ENCODE data around the gene MYO9B. TPM values are rescaled to one million over a fixed set of nuclear protein-coding genes. Genes with fewer than 3 reads are reported as not detected.

The MYO9B gene
- total and polyA plus RNA-seq, 2 of the 13 experiments (the other 11 are each of a cell fraction or from before 2014, with no cell fraction given), result 18.0 to 18.3 TPM

DNA sequence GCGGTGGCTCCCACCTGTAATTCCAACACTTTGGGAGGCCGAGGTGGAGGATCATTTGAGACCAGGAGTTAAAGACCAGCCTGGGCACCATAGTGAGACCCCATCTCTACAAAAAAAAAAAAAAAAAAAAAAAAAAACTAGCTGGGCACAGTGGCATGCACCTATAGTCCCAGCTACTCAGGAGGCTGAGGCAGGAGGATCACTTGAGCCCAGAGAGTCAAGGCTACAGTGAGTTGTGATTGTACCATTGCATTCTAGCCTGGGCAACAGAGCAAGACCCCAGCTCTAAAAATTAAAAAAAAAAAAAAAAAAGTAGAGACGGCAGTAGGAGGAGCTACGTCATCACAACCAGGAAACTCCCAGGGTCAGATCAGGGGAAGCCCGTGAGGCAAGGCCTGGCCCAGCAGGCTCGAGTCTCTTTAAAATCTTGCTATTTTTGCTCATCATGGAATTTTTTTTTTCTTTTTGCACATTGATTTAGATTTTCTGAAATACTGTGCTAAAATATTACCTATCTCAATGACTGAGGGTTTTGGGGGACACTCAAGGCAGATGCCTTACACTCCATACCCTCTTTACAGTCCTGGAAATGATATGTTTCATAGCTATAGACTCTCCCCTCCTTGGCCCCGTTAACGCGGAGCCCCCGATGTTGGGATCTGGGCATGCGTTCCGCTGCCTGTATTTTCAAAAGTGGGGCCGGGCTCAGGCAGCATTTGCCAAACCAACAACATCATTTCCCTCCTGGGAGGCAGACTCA, 95.1 kb downstream of the MYO9B start:
- H3K27ac ChIP-seq (ENCODE audit: extremely low read length, insufficient read depth, low read length), result no peak overlapping the region
- H3K36me3 ChIP-seq (replicated peaks in 1 of 2; ENCODE audit: control insufficient read depth in 1 of 2, insufficient read depth in 2 of 2, low read length in 2 of 2), result peaks cover 2 to 32% of the 10 kb centered on the region in 2 experiments; a peak in 4 of 5 replicates
- no peak for DNase-seq (ENCODE audit: low spot score)
- FAIRE-seq, result no peak
- no peaks in the 10 kb centered on the region for H3K9me3 ChIP-seq (ENCODE audit: low read length)
- no peak overlapping the region for H3K4me2 ChIP-seq (ENCODE audit: low read depth, low read length)
- no peaks in the 10 kb centered on the region for H3K27me3 ChIP-seq (ENCODE audit: control insufficient read depth in 1 of 2, insufficient read depth in 2 of 2, low read length in 2 of 2)
- H3K4me1 ChIP-seq (ENCODE audit: insufficient read depth, low read length), result no peaks in the 10 kb centered on the region
- H3K4me3 ChIP-seq (replicated peaks in 1 of 3; ENCODE audit: insufficient read depth in 1 of 3, low read depth in 2 of 3, low read length in 3 of 3), result no peak overlapping the region
- POLR2A ChIA-PET, result interaction anchor here (0.6 kb wide), 1 partner anchor 98 kb away, joined by 5 read pairs; no protein-coding TSS in a partner anchor
- no peak overlapping the region for H3K9ac ChIP-seq (ENCODE audit: insufficient read depth, low read depth, low read length)
- TF ChIP-seq ZNF350 (CRISPR knock-in tag; IDR thresholded peaks at IDR 0.05; ENCODE audit: borderline replicate concordance, low read depth), result no peak
- TF ChIP-seq, protein P1, sequence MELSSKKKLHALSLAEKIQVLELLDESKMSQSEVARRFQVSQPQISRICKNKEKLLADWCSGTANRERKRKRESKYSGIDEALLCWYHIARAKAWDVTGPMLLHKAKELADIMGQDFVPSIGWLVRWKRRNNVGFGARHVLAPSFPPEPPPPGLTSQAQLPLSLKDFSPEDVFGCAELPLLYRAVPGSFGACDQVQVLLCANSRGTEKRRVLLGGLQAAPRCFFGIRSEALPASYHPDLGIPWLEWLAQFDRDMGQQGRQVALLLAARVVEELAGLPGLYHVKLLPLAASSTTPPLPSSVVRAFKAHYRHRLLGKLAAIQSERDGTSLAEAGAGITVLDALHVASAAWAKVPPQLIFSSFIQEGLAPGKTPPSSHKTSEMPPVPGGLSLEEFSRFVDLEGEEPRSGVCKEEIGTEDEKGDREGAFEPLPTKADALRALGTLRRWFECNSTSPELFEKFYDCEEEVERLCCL (CRISPR knock-in tag; IDR thresholded peaks at IDR 0.05; ENCODE audit: borderline replicate concordance), result no peak
- 0 out of 2 replicates have a peak, but pooled peaks have one; percentile 12 for TF ChIP-seq ZNF121 (CRISPR knock-in tag; IDR thresholded peaks at IDR 0.05)
- no peak for TF ChIP-seq ZNF468 (CRISPR knock-in tag; IDR thresholded peaks at IDR 0.05)
- in situ Hi-C loops (cut with HindIII; ENCODE audit: extremely low pct_ligation_motif_present, low pct_unique_long_range_greater_than_20kb), result no loop called here
- 95% methylated on average over 13 of the region's 13 CpGs for WGBS (ENCODE audit: low lambda C conversion rate)
- no TSS peak for BruUV-seq (replicated peaks)
- intact Hi-C loops (cut with micrococcal nuclease; ENCODE audit: unreplicated experiment), result no loop called here
- no peaks in the 10 kb centered on the region for H4K20me1 ChIP-seq (ENCODE audit: insufficient read depth, low read length)
- no peak overlapping the region for H2AFZ ChIP-seq (ENCODE audit: low read length)
- ATAC-seq, result no peak
- H3K79me2 ChIP-seq (ENCODE audit: insufficient read depth, low read length), result no peaks in the 10 kb centered on the region
- CTCF ChIA-PET (ENCODE audit: low intra/inter-chr PET ratio, low total read pairs), result no interaction called here

DNA sequence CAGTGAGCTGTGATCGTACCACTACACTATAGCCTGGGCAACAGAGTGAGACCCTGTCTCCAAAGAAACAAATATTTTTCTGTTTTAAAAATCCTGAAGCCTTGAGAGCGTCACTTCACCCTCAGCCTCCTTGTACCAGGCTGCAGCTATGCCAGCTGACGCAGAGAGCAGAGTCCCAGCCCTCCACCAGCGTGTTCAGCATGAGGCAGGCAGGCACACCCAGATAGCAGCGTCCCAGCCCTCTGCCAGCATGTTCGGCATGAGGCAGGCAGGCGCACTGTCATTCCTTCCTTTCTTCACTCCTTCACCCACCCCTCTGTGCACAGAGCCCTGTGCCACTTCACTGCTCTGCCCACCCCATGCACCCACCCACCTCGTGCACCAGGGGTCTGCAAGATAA, 96.3 kb downstream of the MYO9B start:
- Histone ChIP-seq H3K4me3 (replicated peaks in 1 of 3; ENCODE audit: insufficient read depth in 1 of 3, low read depth in 2 of 3, low read length in 3 of 3) (no peak overlapping the region), H3K9me3 (ENCODE audit: low read length) (no peaks in the 10 kb centered on the region), H3K4me2 (ENCODE audit: low read depth, low read length) (no peak overlapping the region), H3K27me3 (ENCODE audit: control insufficient read depth in 1 of 2, insufficient read depth in 2 of 2, low read length in 2 of 2) (no peaks in the 10 kb centered on the region), H3K9ac (ENCODE audit: insufficient read depth, low read depth, low read length) (no peak overlapping the region), H3K27ac (ENCODE audit: extremely low read length, insufficient read depth, low read length) (no peak overlapping the region), H4K20me1 (ENCODE audit: insufficient read depth, low read length) (no peaks in the 10 kb centered on the region), H3K4me1 (ENCODE audit: insufficient read depth, low read length) (no peaks in the 10 kb centered on the region), H3K79me2 (ENCODE audit: insufficient read depth, low read length) (no peaks in the 10 kb centered on the region), H3K36me3 (replicated peaks in 1 of 2; ENCODE audit: control insufficient read depth in 1 of 2, insufficient read depth in 2 of 2, low read length in 2 of 2) (peaks cover 2 to 33% of the 10 kb centered on the region in 2 experiments; a peak in 4 of 5 replicates), H2AFZ (ENCODE audit: low read length) (no peak overlapping the region)
- BruUV-seq (replicated peaks), result no TSS peak
- WGBS (ENCODE audit: low lambda C conversion rate), result 93% methylated on average over 6 of the region's 8 CpGs
- in situ Hi-C loops (cut with HindIII; ENCODE audit: extremely low pct_ligation_motif_present, low pct_unique_long_range_greater_than_20kb) (no loop called here), intact Hi-C loops (cut with micrococcal nuclease; ENCODE audit: unreplicated experiment) (no loop called here)
- ChIA-PET POLR2A (interaction anchor here (0.6 kb wide), 1 partner anchor 13 kb away, joined by 3 read pairs; no protein-coding TSS in a partner anchor), CTCF (ENCODE audit: low intra/inter-chr PET ratio, low total read pairs) (no interaction called here)
- FAIRE-seq (no peak), DNase-seq (ENCODE audit: low spot score) (no peak), ATAC-seq (no peak)
- TF ChIP-seq GLI4 (CRISPR knock-in tag; IDR thresholded peaks at IDR 0.05; ENCODE audit: borderline replicate concordance), result no peak
- TF ChIP-seq, protein P2, sequence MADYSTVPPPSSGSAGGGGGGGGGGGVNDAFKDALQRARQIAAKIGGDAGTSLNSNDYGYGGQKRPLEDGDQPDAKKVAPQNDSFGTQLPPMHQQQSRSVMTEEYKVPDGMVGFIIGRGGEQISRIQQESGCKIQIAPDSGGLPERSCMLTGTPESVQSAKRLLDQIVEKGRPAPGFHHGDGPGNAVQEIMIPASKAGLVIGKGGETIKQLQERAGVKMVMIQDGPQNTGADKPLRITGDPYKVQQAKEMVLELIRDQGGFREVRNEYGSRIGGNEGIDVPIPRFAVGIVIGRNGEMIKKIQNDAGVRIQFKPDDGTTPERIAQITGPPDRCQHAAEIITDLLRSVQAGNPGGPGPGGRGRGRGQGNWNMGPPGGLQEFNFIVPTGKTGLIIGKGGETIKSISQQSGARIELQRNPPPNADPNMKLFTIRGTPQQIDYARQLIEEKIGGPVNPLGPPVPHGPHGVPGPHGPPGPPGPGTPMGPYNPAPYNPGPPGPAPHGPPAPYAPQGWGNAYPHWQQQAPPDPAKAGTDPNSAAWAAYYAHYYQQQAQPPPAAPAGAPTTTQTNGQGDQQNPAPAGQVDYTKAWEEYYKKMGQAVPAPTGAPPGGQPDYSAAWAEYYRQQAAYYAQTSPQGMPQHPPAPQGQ (CRISPR knock-in tag; IDR thresholded peaks at IDR 0.05; ENCODE audit: borderline replicate concordance), result no peak
- TF ChIP-seq MAFK (conservative IDR thresholded peaks at IDR 0.05 in 1 of 2, IDR thresholded peaks at IDR 0.05 in 1 of 2; ENCODE audit: low read length in 2 of 2), result no peak
- no peak for TF ChIP-seq ZNF780A (CRISPR knock-in tag; IDR thresholded peaks at IDR 0.05)
- no peak for TF ChIP-seq PHF21A (CRISPR knock-in tag; IDR thresholded peaks at IDR 0.05)
- no peak for TF ChIP-seq POGZ (CRISPR knock-in tag; IDR thresholded peaks at IDR 0.05)
- no peak for TF ChIP-seq ATF6 (CRISPR knock-in tag; conservative IDR thresholded peaks at IDR 0.05)
- TF ChIP-seq SRF (IDR thresholded peaks at IDR 0.05; ENCODE audit: low read depth, low read length), result no peak
